Measurements from ENCODE around the gene BMPER. TPM values are rescaled to one million over a fixed set of nuclear protein-coding genes. Genes with fewer than 3 reads are reported as not detected.

The BMPER gene
- polyA plus RNA-seq, 1 donor from 2014 or later: 2.1 TPM

DNA sequence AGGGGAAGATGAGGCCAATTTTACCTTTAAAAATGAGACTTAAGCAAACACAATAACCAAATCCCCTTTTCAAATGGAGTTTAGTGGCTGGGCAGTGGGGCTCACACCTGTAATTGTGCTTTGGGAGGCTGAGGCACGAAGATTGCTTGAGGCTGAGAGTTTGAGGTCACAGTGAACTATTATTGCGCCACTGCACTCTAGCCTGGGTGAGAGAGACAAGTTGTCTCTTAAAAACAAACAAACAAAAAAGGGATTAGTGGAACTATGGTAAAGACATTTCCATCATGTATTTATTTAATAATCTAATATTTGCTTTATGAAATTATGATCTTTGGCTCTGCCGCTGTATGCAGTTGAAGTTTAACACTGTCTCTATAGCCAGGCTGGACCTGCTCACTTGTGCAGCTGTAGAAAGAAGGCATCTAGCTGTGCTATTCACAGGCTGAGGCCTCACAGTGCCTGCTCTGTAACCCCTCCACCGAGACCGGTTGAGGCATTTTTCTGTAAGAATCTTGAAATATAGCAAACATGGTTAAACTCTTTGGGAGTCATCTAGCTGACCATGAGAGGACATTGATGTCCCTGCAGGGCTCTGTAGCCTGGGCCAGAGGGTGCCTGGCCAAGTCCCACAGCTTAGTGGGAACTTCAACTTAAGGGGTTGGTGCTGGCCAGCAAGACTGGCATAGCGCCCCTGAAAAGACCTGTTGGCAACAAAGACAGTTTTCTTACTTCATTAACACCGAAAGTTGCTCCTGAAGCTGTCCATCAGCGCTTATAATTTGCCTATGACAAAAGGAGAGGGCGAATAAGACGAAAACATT, 131.8 kb downstream of the BMPER start:
- H3K4me3 ChIP-seq (ENCODE audit: low read length): no peak overlapping the region
- no peak overlapping the region for H3K27ac ChIP-seq (ENCODE audit: low read length)
- no peaks in the 10 kb centered on the region for H3K9me3 ChIP-seq (ENCODE audit: low read length)
- no peak overlapping the region for H3K9ac ChIP-seq (ENCODE audit: low read length)
- H2AFZ ChIP-seq (ENCODE audit: low read depth, low read length): no peak overlapping the region
- TF ChIP-seq POLR2AphosphoS5 (IDR thresholded peaks at IDR 0.05): no peak
- no peaks in the 10 kb centered on the region for H3K27me3 ChIP-seq (ENCODE audit: insufficient read depth, low read depth, low read length)
- no peaks in the 10 kb centered on the region for H3K9me2 ChIP-seq (ENCODE audit: insufficient read depth, low read length)
- no peaks in the 10 kb centered on the region for H3K36me3 ChIP-seq (ENCODE audit: insufficient read depth, low read length)
- no peaks in the 10 kb centered on the region for H4K20me1 ChIP-seq (ENCODE audit: insufficient read depth)
- H3F3A ChIP-seq (ENCODE audit: insufficient read depth, low read length, poor library complexity, severe bottlenecking): no peaks in the 10 kb centered on the region
- no peaks in the 10 kb centered on the region for H3K79me2 ChIP-seq (replicated peaks; ENCODE audit: insufficient read depth, low read length)
- H3K4me2 ChIP-seq (ENCODE audit: low read length): no peak overlapping the region

GRCh38 chr7:34038816-34039470, 133.6 kb downstream of the BMPER start:
- Histone ChIP-seq H4K20me1 (ENCODE audit: insufficient read depth) (no peaks in the 10 kb centered on the region), H3K27ac (ENCODE audit: low read length) (no peak overlapping the region), H3K79me2 (replicated peaks; ENCODE audit: insufficient read depth, low read length) (no peaks in the 10 kb centered on the region), H3K36me3 (ENCODE audit: insufficient read depth, low read length) (no peaks in the 10 kb centered on the region), H3F3A (ENCODE audit: insufficient read depth, low read length, poor library complexity, severe bottlenecking) (no peaks in the 10 kb centered on the region), H2AFZ (ENCODE audit: low read depth, low read length) (no peak overlapping the region), H3K4me3 (ENCODE audit: low read length) (no peak overlapping the region), H3K9me3 (ENCODE audit: low read length) (no peaks in the 10 kb centered on the region), H3K27me3 (ENCODE audit: insufficient read depth, low read depth, low read length) (no peaks in the 10 kb centered on the region), H3K9ac (ENCODE audit: low read length) (no peak overlapping the region), H3K4me2 (ENCODE audit: low read length) (no peak overlapping the region), H3K9me2 (ENCODE audit: insufficient read depth, low read length) (no peaks in the 10 kb centered on the region)
- no peak for TF ChIP-seq MXI1 (conservative IDR thresholded peaks at IDR 0.05; ENCODE audit: poor library complexity, severe bottlenecking)
- TF ChIP-seq REST (IDR thresholded peaks at IDR 0.05; ENCODE audit: borderline replicate concordance): no peak
- TF ChIP-seq EZH2 (IDR thresholded peaks at IDR 0.05; ENCODE audit: borderline replicate concordance, insufficient read depth, low read length, poor library complexity, severe bottlenecking): no peak
- no peak for TF ChIP-seq EP300 (conservative IDR thresholded peaks at IDR 0.05; ENCODE audit: poor library complexity, severe bottlenecking)
- TF ChIP-seq RAD21 (conservative IDR thresholded peaks at IDR 0.05): no peak

DNA sequence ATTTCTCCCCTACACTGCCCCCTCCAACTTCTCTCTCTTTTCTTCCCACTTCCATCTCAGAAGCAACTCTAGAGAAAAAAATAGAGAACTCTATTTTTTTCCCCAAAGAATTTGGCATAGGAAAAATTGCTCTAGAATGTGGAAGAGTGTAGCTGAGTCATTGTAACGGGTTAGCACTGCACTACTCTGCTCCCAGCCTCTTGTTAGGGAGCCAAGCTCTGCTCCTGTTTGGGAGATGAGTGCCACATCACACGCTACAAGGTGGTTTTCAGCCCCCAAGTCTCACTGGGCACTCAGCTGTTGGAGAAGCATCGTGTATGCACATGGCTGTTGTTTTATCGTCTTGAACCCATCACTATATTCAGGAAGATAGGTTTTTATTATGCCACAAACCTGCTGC, 136.4 kb downstream of the BMPER start:
- Histone ChIP-seq H3K27me3 (ENCODE audit: insufficient read depth, low read depth, low read length) (no peaks in the 10 kb centered on the region), H3K9me3 (ENCODE audit: low read length) (no peaks in the 10 kb centered on the region), H3K4me3 (ENCODE audit: low read length) (no peak overlapping the region), H3K27ac (ENCODE audit: low read length) (no peak overlapping the region), H3K4me2 (ENCODE audit: low read length) (no peak overlapping the region), H4K20me1 (ENCODE audit: insufficient read depth) (no peaks in the 10 kb centered on the region), H3K9me2 (ENCODE audit: insufficient read depth, low read length) (no peaks in the 10 kb centered on the region), H3F3A (ENCODE audit: insufficient read depth, low read length, poor library complexity, severe bottlenecking) (no peaks in the 10 kb centered on the region), H2AFZ (ENCODE audit: low read depth, low read length) (no peak overlapping the region), H3K79me2 (replicated peaks; ENCODE audit: insufficient read depth, low read length) (no peaks in the 10 kb centered on the region), H3K36me3 (ENCODE audit: insufficient read depth, low read length) (no peaks in the 10 kb centered on the region), H3K9ac (ENCODE audit: low read length) (no peak overlapping the region)
- TF ChIP-seq EZH2 (IDR thresholded peaks at IDR 0.05; ENCODE audit: borderline replicate concordance, insufficient read depth, low read length, poor library complexity, severe bottlenecking): no peak
- TF ChIP-seq POLR2AphosphoS5 (IDR thresholded peaks at IDR 0.05): no peak
- TF ChIP-seq SMC3 (conservative IDR thresholded peaks at IDR 0.05; ENCODE audit: poor library complexity): no peak

Measured in neural cell (in vitro differentiated cells).